ENCODE measurements around the gene KRR1. TPM values are rescaled to one million over a fixed set of nuclear protein-coding genes. Genes with fewer than 3 reads are reported as not detected.
"Not testable (repeated sequence)": the region's sequence is repeated elsewhere in the genome, so short reads cannot be mapped to it uniquely, and the experiment has no call there.

Gene KRR1
- total RNA-seq, 1 experiment from 2014 or later = 35.0 TPM

- H3K4me3 ChIP-seq (ENCODE audit: insufficient read depth, low read depth, low read length); H3K27me3 ChIP-seq (ENCODE audit: control insufficient read depth, insufficient read depth, low read length); DNase-seq; H3K36me3 ChIP-seq (replicated peaks; ENCODE audit: control insufficient read depth, insufficient read depth, low read length): not testable (repeated sequence)
These were observed 69.0 kb downstream of the KRR1 start for GRCh38 chr12:75442454-75442853.

GRCh38 chr12:75441687-75442449 is 69.5 kb downstream of the KRR1 start:
- not testable (repeated sequence) for DNase-seq; H3K27me3 ChIP-seq (ENCODE audit: control insufficient read depth, insufficient read depth, low read length); H3K4me3 ChIP-seq (ENCODE audit: insufficient read depth, low read depth, low read length); H3K36me3 ChIP-seq (replicated peaks; ENCODE audit: control insufficient read depth, insufficient read depth, low read length)

Other genes with a start within 250 kb of the KRR1 start
- gene CAPS2, start 181.3 kb downstream of the KRR1 start, total RNA-seq (2014; rRNA removed; shearing (Covaris generic)) = 3.2 and 5.2 TPM in 2 replicates
- 12.8 and 17.6 TPM in 2 replicates for gene GLIPR1L1, start 176.9 kb downstream of the KRR1 start, total RNA-seq (2014; rRNA removed; shearing (Covaris generic))
- not detected in 2 replicates for gene GLIPR1L2, start 120.5 kb downstream of the KRR1 start, total RNA-seq (2014; rRNA removed; shearing (Covaris generic))
- gene GLIPR1, start 30.9 kb downstream of the KRR1 start, total RNA-seq (2014; rRNA removed; shearing (Covaris generic)) = 0.21 and 0.52 TPM in 2 replicates

All from H7 (cell line).